ENCODE measurements around the gene REXO1. TPM values are rescaled to one million over a fixed set of nuclear protein-coding genes. Genes with fewer than 3 reads are reported as not detected.

The REXO1 gene
- total and polyA plus RNA-seq, 2 of the 13 experiments (the other 11 are each of a cell fraction or from before 2014, with no cell fraction given): 5.0 to 11.2 TPM

DNA sequence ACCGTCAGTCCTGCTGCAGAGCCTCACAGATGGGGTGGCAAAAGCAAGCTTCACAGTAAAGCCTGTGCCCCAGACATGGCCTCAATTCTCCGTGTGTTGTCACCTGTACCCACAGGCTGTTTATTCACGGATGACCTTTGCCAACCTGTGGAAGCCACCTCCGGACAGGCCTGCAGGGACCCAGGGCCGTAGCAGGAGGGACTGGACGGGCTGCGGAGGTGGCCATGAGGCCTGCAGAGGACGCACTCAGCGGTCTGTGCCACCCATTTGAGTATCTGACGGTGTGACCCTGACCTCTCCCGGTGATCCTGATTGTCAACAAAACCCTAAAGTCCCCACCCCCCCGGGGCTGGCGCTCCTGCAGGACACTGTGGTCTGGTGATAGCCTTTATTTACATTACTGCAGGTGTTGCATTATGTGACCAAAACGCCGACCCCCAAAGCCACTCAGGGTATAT is 22.9 kb upstream of the REXO1 start (continued):
- TF ChIP-seq, protein P1, sequence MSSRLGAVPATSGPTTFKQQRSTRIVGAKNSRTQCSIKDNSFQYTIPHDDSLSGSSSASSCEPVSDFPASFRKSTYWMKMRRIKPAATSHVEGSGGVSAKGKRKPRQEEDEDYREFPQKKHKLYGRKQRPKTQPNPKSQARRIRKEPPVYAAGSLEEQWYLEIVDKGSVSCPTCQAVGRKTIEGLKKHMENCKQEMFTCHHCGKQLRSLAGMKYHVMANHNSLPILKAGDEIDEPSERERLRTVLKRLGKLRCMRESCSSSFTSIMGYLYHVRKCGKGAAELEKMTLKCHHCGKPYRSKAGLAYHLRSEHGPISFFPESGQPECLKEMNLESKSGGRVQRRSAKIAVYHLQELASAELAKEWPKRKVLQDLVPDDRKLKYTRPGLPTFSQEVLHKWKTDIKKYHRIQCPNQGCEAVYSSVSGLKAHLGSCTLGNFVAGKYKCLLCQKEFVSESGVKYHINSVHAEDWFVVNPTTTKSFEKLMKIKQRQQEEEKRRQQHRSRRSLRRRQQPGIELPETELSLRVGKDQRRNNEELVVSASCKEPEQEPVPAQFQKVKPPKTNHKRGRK (CRISPR knock-in tag; IDR thresholded peaks at IDR 0.05): no peak
- TF ChIP-seq SPEN (CRISPR knock-in tag; IDR thresholded peaks at IDR 0.05; ENCODE audit: low read depth) (peak; percentile 65; the same call in 1 of the 2 replicates), MIXL1 (CRISPR knock-in tag; IDR thresholded peaks at IDR 0.05) (no peak), ZSCAN25 (CRISPR knock-in tag; IDR thresholded peaks at IDR 0.05) (peak; percentile 39; the same call in 1 of the 2 replicates), ZNF878 (CRISPR knock-in tag; IDR thresholded peaks at IDR 0.05) (no peak), ZZZ3 (CRISPR knock-in tag; IDR thresholded peaks at IDR 0.05; ENCODE audit: borderline replicate concordance) (0 out of 2 replicates have a peak, but pooled peaks have one; percentile 56), ZSCAN9 (CRISPR knock-in tag; IDR thresholded peaks at IDR 0.05; ENCODE audit: borderline replicate concordance) (peak; percentile 36; the same call in 1 of the 2 replicates), ZNF563 (CRISPR knock-in tag; IDR thresholded peaks at IDR 0.05) (peak; percentile 44; the same call in 1 of the 2 replicates), DMAP1 (CRISPR knock-in tag; IDR thresholded peaks at IDR 0.05) (peak; percentile 70), ZNF484 (CRISPR knock-in tag; IDR thresholded peaks at IDR 0.05; ENCODE audit: borderline replicate concordance, low read depth) (no peak), HNRNPK (IDR thresholded peaks at IDR 0.05; ENCODE audit: low read depth, low read length, poor library complexity, severe bottlenecking) (no peak), TBX3 (IDR thresholded peaks at IDR 0.05; ENCODE audit: borderline replicate concordance) (peak; percentile 49; the same call in 1 of the 2 replicates), ZNF790 (CRISPR knock-in tag; IDR thresholded peaks at IDR 0.05; ENCODE audit: borderline replicate concordance) (no peak), THYN1 (CRISPR knock-in tag; IDR thresholded peaks at IDR 0.05; ENCODE audit: borderline replicate concordance, low read depth) (no peak), FOXK1 (CRISPR knock-in tag; IDR thresholded peaks at IDR 0.05; ENCODE audit: borderline replicate concordance, low read depth) (no peak; the same call in none of the 2 replicates), ZMYM4 (CRISPR knock-in tag; IDR thresholded peaks at IDR 0.05) (peak; percentile 75), SP2 (CRISPR knock-in tag; IDR thresholded peaks at IDR 0.05) (0 out of 2 replicates have a peak, but pooled peaks have one; percentile 26), LCORL (IDR thresholded peaks at IDR 0.05) (no peak), LCORL (CRISPR knock-in tag; IDR thresholded peaks at IDR 0.05) (peak; percentile 93), HDAC1 (CRISPR knock-in tag; IDR thresholded peaks at IDR 0.05) (peak; percentile 79), PAWR (CRISPR knock-in tag; IDR thresholded peaks at IDR 0.05; ENCODE audit: borderline replicate concordance) (no peak)
- TF ChIP-seq, protein P2, sequence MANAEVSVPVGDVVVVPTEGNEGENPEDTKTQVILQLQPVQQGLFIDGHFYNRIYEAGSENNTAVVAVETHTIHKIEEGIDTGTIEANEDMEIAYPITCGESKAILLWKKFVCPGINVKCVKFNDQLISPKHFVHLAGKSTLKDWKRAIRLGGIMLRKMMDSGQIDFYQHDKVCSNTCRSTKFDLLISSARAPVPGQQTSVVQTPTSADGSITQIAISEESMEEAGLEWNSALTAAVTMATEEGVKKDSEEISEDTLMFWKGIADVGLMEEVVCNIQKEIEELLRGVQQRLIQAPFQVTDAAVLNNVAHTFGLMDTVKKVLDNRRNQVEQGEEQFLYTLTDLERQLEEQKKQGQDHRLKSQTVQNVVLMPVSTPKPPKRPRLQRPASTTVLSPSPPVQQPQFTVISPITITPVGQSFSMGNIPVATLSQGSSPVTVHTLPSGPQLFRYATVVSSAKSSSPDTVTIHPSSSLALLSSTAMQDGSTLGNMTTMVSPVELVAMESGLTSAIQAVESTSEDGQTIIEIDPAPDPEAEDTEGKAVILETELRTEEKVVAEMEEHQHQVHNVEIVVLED (CRISPR knock-in tag; IDR thresholded peaks at IDR 0.05; ENCODE audit: borderline replicate concordance): peak; percentile 59; the same call in 1 of the 2 replicates
- TF ChIP-seq, protein P3, sequence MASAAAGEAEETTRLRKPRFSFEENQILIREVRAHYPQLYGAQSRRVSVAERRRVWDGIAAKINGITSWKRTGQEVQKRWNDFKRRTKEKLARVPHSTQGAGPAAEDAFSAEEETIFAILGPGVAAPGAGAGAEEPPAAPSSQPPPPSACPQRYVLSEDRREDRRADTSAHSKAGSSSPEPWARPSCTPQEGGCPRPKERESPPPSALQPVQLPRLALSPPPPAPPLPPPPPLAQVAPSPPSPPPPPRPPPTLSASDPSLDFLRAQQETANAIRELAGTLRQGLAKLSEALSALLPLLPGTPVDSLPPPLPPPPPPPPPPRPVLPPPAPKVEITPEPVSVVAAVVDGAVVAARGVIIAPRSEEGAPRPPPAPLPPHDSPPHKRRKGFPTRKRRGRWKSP (CRISPR knock-in tag; IDR thresholded peaks at IDR 0.05): peak; percentile 56; the same call in 1 of the 2 replicates
- TF ChIP-seq, protein P4, sequence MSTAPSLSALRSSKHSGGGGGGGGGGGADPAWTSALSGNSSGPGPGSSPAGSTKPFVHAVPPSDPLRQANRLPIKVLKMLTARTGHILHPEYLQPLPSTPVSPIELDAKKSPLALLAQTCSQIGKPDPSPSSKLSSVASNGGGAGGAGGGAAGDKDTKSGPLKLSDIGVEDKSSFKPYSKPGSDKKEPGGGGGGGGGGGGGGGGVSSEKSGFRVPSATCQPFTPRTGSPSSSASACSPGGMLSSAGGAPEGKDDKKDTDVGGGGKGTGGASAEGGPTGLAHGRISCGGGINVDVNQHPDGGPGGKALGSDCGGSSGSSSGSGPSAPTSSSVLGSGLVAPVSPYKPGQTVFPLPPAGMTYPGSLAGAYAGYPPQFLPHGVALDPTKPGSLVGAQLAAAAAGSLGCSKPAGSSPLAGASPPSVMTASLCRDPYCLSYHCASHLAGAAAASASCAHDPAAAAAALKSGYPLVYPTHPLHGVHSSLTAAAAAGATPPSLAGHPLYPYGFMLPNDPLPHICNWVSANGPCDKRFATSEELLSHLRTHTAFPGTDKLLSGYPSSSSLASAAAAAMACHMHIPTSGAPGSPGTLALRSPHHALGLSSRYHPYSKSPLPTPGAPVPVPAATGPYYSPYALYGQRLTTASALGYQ (CRISPR knock-in tag; IDR thresholded peaks at IDR 0.05): peak; percentile 78
- TF ChIP-seq, protein P5, sequence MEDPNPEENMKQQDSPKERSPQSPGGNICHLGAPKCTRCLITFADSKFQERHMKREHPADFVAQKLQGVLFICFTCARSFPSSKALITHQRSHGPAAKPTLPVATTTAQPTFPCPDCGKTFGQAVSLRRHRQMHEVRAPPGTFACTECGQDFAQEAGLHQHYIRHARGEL (CRISPR knock-in tag; IDR thresholded peaks at IDR 0.05): no peak

Measured in HepG2 (cell line).